ENCODE measurements around the gene SEMG1.

SEMG1 gene

DNA sequence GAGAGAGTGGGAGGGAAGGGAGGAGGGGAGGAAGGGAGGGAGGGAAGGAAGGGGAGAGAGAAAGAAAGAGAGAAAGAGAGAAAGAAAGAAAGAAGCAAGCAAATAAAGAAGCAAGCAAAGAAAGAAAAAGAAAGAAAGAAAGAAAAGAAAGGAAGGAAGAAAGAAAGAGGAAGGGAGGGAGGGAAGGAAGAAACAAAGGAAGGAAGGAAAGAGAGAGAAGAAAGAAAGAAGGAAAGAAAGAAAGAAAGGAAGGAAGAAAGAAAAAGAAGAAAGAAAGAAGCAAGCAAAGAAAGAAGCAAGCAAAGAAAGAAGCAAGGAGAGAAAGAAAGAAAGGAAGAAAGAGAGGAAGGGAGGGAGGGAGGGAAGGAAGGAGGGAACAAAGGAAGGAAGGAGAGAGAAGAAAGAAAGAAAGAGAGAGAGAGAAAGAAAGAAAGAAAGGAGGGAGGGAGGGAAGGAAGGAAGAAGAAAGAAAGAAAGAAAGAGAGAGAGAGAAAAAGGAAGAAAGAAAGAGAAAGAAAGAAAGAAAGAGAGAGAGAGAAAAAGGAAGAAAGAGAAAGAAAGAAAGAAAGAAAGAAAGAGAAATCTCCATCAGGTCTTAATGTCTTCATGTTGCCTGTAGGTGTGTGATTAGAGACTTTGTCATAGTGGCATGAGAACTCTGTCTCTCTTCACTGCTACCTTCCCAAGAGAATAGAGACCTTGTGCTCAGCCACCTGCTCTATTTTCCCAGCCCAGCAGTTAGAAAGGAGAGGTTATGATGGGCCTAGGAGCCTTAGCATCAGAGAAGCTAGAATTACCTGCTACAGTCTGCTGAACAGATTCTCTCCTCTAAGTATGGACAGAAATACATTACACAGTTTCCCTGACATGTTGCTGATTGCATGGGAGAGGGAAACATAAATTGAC lies 5.0 kb downstream of the SEMG1 start:
- Histone ChIP-seq H3K14ac (ENCODE audit: low read length) (no peak overlapping the region), H2BK5ac (ENCODE audit: low read depth, low read length, poor library complexity) (no peak overlapping the region), H3K23ac (ENCODE audit: low read length) (no peak overlapping the region), H2AK5ac (ENCODE audit: low read length) (no peak overlapping the region), H3K4me3 (ENCODE audit: low read depth, low read length) (no peak overlapping the region), H3K9me3 (ENCODE audit: insufficient read depth, low read depth, low read length) (no peaks in the 10 kb centered on the region), H3K27me3 (ENCODE audit: insufficient read depth, low read length) (no peaks in the 10 kb centered on the region), H3K27ac (ENCODE audit: low read depth, low read length) (no peak overlapping the region), H3K4me2 (ENCODE audit: low read length) (no peak overlapping the region), H3K79me1 (ENCODE audit: low read length) (no peaks in the 10 kb centered on the region), H2BK120ac (ENCODE audit: insufficient read depth, low read length, poor library complexity) (no peak overlapping the region), H3K4ac (ENCODE audit: low read depth, low read length) (no peak overlapping the region), H3K18ac (ENCODE audit: low read length) (no peak overlapping the region), H4K91ac (ENCODE audit: low read depth, low read length) (no peak overlapping the region), H4K12ac (ENCODE audit: low read depth, low read length) (no peak overlapping the region), H4K8ac (ENCODE audit: low read depth, low read length) (no peak overlapping the region), H2BK12ac (ENCODE audit: low read length) (no peak overlapping the region), H3K36me3 (ENCODE audit: control insufficient read depth in 1 of 2, insufficient read depth in 2 of 2, low read length in 2 of 2) (no peaks in the 10 kb centered on the region), H2AFZ (ENCODE audit: insufficient read depth, low read length, poor library complexity) (no peak overlapping the region), H3K4me1 (ENCODE audit: control insufficient read depth in 1 of 2, insufficient read depth in 2 of 2, low read length in 2 of 2) (no peaks in the 10 kb centered on the region), H3K79me2 (ENCODE audit: control insufficient read depth, insufficient read depth, low read length, poor library complexity) (no peaks in the 10 kb centered on the region), H3K9ac (ENCODE audit: low read length) (no peak overlapping the region)
- no peak for DNase-seq

DNA sequence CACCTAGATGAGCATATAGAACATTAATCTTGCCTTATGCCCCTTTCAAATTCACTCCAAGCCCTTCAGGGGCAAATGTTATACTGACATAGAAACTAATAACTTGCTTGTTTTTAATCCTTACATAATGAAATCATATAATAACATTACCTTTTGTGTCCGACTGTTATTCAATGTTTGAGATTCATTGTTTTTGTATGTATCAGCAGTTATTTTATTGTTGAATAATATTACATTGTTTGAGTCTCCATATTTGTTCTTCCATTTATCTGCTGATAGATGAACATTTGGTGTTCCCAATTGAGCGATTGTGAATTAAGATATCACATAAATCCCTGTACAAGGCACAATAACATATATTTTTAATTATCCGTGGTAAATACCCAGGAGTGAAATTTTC lies 6.0 kb downstream of the SEMG1 start:
- no peaks in the 10 kb centered on the region for H3K79me2 ChIP-seq (ENCODE audit: control insufficient read depth, insufficient read depth, low read length, poor library complexity)
- no peaks in the 10 kb centered on the region for H3K79me1 ChIP-seq (ENCODE audit: low read length)
- H3K9ac ChIP-seq (ENCODE audit: low read length) = no peak overlapping the region
- H3K4me2 ChIP-seq (ENCODE audit: low read length) = no peak overlapping the region
- no peak overlapping the region for H2BK120ac ChIP-seq (ENCODE audit: insufficient read depth, low read length, poor library complexity)
- no peak overlapping the region for H3K23ac ChIP-seq (ENCODE audit: low read length)
- no peaks in the 10 kb centered on the region for H3K27me3 ChIP-seq (ENCODE audit: insufficient read depth, low read length)
- H3K4me1 ChIP-seq (ENCODE audit: control insufficient read depth in 1 of 2, insufficient read depth in 2 of 2, low read length in 2 of 2) = no peaks in the 10 kb centered on the region
- no peak for DNase-seq
- H3K36me3 ChIP-seq (ENCODE audit: control insufficient read depth in 1 of 2, insufficient read depth in 2 of 2, low read length in 2 of 2) = no peaks in the 10 kb centered on the region
- no peak overlapping the region for H4K91ac ChIP-seq (ENCODE audit: low read depth, low read length)
- H3K4ac ChIP-seq (ENCODE audit: low read depth, low read length) = no peak overlapping the region
- H2BK12ac ChIP-seq (ENCODE audit: low read length) = no peak overlapping the region
- H3K18ac ChIP-seq (ENCODE audit: low read length) = no peak overlapping the region
- WGBS (ENCODE audit: extremely low coverage, insufficient coverage, insufficient read length) = no CpG with 5 or more reads among the region's 3 CpGs
- H3K4me3 ChIP-seq (ENCODE audit: low read depth, low read length) = no peak overlapping the region
- H2BK5ac ChIP-seq (ENCODE audit: low read depth, low read length, poor library complexity) = no peak overlapping the region
- H3K27ac ChIP-seq (ENCODE audit: low read depth, low read length) = no peak overlapping the region
- H4K12ac ChIP-seq (ENCODE audit: low read depth, low read length) = no peak overlapping the region
- no peak overlapping the region for H3K14ac ChIP-seq (ENCODE audit: low read length)
- H4K8ac ChIP-seq (ENCODE audit: low read depth, low read length) = no peak overlapping the region
- H3K9me3 ChIP-seq (ENCODE audit: insufficient read depth, low read depth, low read length) = no peaks in the 10 kb centered on the region
- H2AK5ac ChIP-seq (ENCODE audit: low read length) = no peak overlapping the region
- H2AFZ ChIP-seq (ENCODE audit: insufficient read depth, low read length, poor library complexity) = no peak overlapping the region

DNA sequence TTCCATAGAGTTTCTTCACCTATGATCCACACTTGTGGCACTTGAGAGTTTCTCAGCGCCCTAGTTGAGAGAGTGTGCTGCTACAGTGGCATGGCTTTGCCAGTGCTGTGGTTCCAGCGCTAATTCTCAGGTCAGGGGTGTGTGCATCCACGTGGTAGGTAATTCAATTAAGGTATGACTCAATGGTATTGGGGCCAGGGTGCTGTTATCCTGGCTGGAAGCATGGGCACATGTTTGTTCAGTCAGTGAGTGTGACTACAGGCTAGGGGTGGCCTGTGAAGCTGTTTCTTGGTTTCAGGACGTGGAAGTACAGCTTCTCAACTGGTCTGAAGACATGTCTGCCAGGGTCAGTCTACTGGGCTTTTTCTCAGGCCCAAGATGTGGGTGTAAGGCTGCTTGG lies 11.3 kb downstream of the SEMG1 start:
- Histone ChIP-seq H3K4me2 (ENCODE audit: low read length) (no peak overlapping the region), H2AFZ (ENCODE audit: insufficient read depth, low read length, poor library complexity) (no peak overlapping the region), H4K12ac (ENCODE audit: low read depth, low read length) (no peak overlapping the region), H3K18ac (ENCODE audit: low read length) (no peak overlapping the region), H3K14ac (ENCODE audit: low read length) (no peak overlapping the region), H3K79me2 (ENCODE audit: control insufficient read depth, insufficient read depth, low read length, poor library complexity) (no peaks in the 10 kb centered on the region), H3K4me1 (ENCODE audit: control insufficient read depth in 1 of 2, insufficient read depth in 2 of 2, low read length in 2 of 2) (no peaks in the 10 kb centered on the region), H3K23ac (ENCODE audit: low read length) (no peak overlapping the region), H2BK120ac (ENCODE audit: insufficient read depth, low read length, poor library complexity) (no peak overlapping the region), H3K9ac (ENCODE audit: low read length) (no peak overlapping the region), H3K9me3 (ENCODE audit: insufficient read depth, low read depth, low read length) (no peaks in the 10 kb centered on the region), H3K36me3 (ENCODE audit: control insufficient read depth in 1 of 2, insufficient read depth in 2 of 2, low read length in 2 of 2) (no peaks in the 10 kb centered on the region), H4K8ac (ENCODE audit: low read depth, low read length) (no peak overlapping the region), H2BK12ac (ENCODE audit: low read length) (no peak overlapping the region), H3K4ac (ENCODE audit: low read depth, low read length) (no peak overlapping the region), H2BK5ac (ENCODE audit: low read depth, low read length, poor library complexity) (no peak overlapping the region), H3K4me3 (ENCODE audit: low read depth, low read length) (peak overlapping the region; percentile 8), H3K27me3 (ENCODE audit: insufficient read depth, low read length) (no peaks in the 10 kb centered on the region), H2AK5ac (ENCODE audit: low read length) (no peak overlapping the region), H3K79me1 (ENCODE audit: low read length) (no peaks in the 10 kb centered on the region), H4K91ac (ENCODE audit: low read depth, low read length) (no peak overlapping the region), H3K27ac (ENCODE audit: low read depth, low read length) (no peak overlapping the region)
- no peak for DNase-seq
- WGBS (ENCODE audit: extremely low coverage, insufficient coverage, insufficient read length) = no CpG with 5 or more reads among the region's 4 CpGs

DNA sequence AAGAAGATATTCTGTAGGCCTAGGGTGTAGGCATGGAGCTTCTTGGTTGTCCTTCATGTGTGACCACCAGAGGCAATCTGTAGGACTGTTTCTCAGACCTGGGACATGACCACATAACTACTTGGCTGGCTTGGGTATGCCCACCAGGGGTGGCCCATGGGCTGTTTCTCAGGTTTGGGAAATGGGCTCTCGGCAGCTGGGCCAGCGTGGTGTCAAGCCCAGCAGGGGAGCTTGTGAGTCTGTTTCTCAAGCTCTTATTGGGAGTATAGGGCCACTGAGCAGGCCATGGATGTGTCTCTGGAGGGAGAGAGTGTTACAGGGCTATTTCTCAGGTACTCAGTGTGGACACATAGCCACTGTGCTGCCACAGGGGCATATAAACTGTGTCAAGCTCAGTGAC lies 11.8 kb downstream of the SEMG1 start:
- H4K12ac ChIP-seq (ENCODE audit: low read depth, low read length) = no peak overlapping the region
- no peaks in the 10 kb centered on the region for H3K79me2 ChIP-seq (ENCODE audit: control insufficient read depth, insufficient read depth, low read length, poor library complexity)
- H3K36me3 ChIP-seq (ENCODE audit: control insufficient read depth in 1 of 2, insufficient read depth in 2 of 2, low read length in 2 of 2) = no peaks in the 10 kb centered on the region
- WGBS (ENCODE audit: extremely low coverage, insufficient coverage, insufficient read length) = no CpG with 5 or more reads among the region's 2 CpGs
- no peak overlapping the region for H3K18ac ChIP-seq (ENCODE audit: low read length)
- H3K27ac ChIP-seq (ENCODE audit: low read depth, low read length) = no peak overlapping the region
- DNase-seq = no peak
- no peak overlapping the region for H4K91ac ChIP-seq (ENCODE audit: low read depth, low read length)
- H2AFZ ChIP-seq (ENCODE audit: insufficient read depth, low read length, poor library complexity) = no peak overlapping the region
- no peak overlapping the region for H4K8ac ChIP-seq (ENCODE audit: low read depth, low read length)
- no peak overlapping the region for H2BK12ac ChIP-seq (ENCODE audit: low read length)
- no peaks in the 10 kb centered on the region for H3K27me3 ChIP-seq (ENCODE audit: insufficient read depth, low read length)
- no peak overlapping the region for H2BK120ac ChIP-seq (ENCODE audit: insufficient read depth, low read length, poor library complexity)
- no peaks in the 10 kb centered on the region for H3K4me1 ChIP-seq (ENCODE audit: control insufficient read depth in 1 of 2, insufficient read depth in 2 of 2, low read length in 2 of 2)
- peak overlapping the region; percentile 88 for H3K23ac ChIP-seq (ENCODE audit: low read length)
- no peaks in the 10 kb centered on the region for H3K79me1 ChIP-seq (ENCODE audit: low read length)
- H2AK5ac ChIP-seq (ENCODE audit: low read length) = no peak overlapping the region
- H3K9me3 ChIP-seq (ENCODE audit: insufficient read depth, low read depth, low read length) = no peaks in the 10 kb centered on the region
- no peak overlapping the region for H3K14ac ChIP-seq (ENCODE audit: low read length)
- H3K4me2 ChIP-seq (ENCODE audit: low read length) = no peak overlapping the region
- no peak overlapping the region for H3K9ac ChIP-seq (ENCODE audit: low read length)
- no peak overlapping the region for H3K4me3 ChIP-seq (ENCODE audit: low read depth, low read length)
- H2BK5ac ChIP-seq (ENCODE audit: low read depth, low read length, poor library complexity) = no peak overlapping the region
- H3K4ac ChIP-seq (ENCODE audit: low read depth, low read length) = no peak overlapping the region
